Neural progenitor cell (in vitro differentiated cells): ENCODE results near the gene HELZ2. TPM values are rescaled to one million over a fixed set of nuclear protein-coding genes. Genes with fewer than 3 reads are reported as not detected.

Experiments used
- DNase-seq: peaks from one replicate; pipeline ENCODE4 v3.0.0-alpha.2; 2016; ENCODE audit warnings: low spot score
- H2AFZ ChIP-seq: fragments of 200-600 bp; sonication (generic); replicated peaks from 2 replicates; pipeline ENCODE4 v1.6.1; 2016; ENCODE audit warnings: antibody characterized with exemption
- H3F3A ChIP-seq: fragments of 200-600 bp; sonication (generic); 2 replicates; pipeline ENCODE4 v1.6.1; 2016; ENCODE audit warnings: antibody characterized with exemption, low read depth
- H3K27ac ChIP-seq: fragments of 200-600 bp; sonication (generic); 2 replicates; pipeline ENCODE4 v1.5.1; 2016; ENCODE audit warnings: mild to moderate bottlenecking
- H3K27me3 ChIP-seq: fragments of 200-600 bp; sonication (generic); 2 replicates; pipeline ENCODE4 v1.6.1; 2016; ENCODE audit warnings: mild to moderate bottlenecking, moderate library complexity
- H3K36me3 ChIP-seq: fragments of 200-600 bp; sonication (generic); 2 replicates; pipeline ENCODE4 v1.5.1; 2016
- H3K4me1 ChIP-seq: fragments of 200-600 bp; sonication (generic); 2 replicates; pipeline ENCODE4 v1.6.1; 2016; ENCODE audit warnings: mixed run types
- H3K4me2 ChIP-seq: fragments of 200-600 bp; sonication (generic); 2 replicates; pipeline ENCODE4 v1.6.1; 2016
- H3K4me3 ChIP-seq: fragments of 200-600 bp; sonication (generic); 2 replicates; pipeline ENCODE4 v1.5.1; 2016
- H3K79me2 ChIP-seq: fragments of 200-600 bp; sonication (generic); 2 replicates; pipeline ENCODE4 v1.6.1; 2016; ENCODE audit warnings: low read depth
- H3K9ac ChIP-seq: fragments of 200-600 bp; sonication (generic); 2 replicates; pipeline ENCODE4 v1.6.1; 2016
- H3K9me3 ChIP-seq: fragments of 200-600 bp; sonication (generic); 2 replicates; pipeline ENCODE4 v1.5.1; 2016; ENCODE audit warnings: low read depth
- H4K20me1 ChIP-seq: fragments of 200-600 bp; sonication (generic); 2 replicates; pipeline ENCODE4 v1.6.1; 2016; ENCODE audit warnings: low read depth
- H3K27ac Mint-ChIP-seq: 3 replicates; pipeline ENCODE4 v1.8.0; 2021; ENCODE audit warnings: mixed read lengths
- H3K27me3 Mint-ChIP-seq: 2 replicates; pipeline ENCODE4 v1.8.0; 2022; ENCODE audit warnings: low read depth, mild to moderate bottlenecking, inconsistent platforms, moderate library complexity, mixed read lengths; ENCODE audit not compliant: insufficient read depth
- H3K36me3 Mint-ChIP-seq: 3 replicates; pipeline ENCODE4 v1.8.0; 2021; ENCODE audit warnings: mixed read lengths
- H3K4me1 Mint-ChIP-seq: 3 replicates; pipeline ENCODE4 v1.8.0; 2021; ENCODE audit warnings: mixed read lengths
- H3K4me3 Mint-ChIP-seq: 3 replicates; pipeline ENCODE4 v1.8.0; 2021; ENCODE audit warnings: mild to moderate bottlenecking, moderate library complexity, mixed read lengths
- H3K9me3 Mint-ChIP-seq: 3 replicates; pipeline ENCODE4 v1.8.0; 2020; ENCODE audit warnings: mixed read lengths
- EZH2 ChIP-seq: fragments of 200-600 bp; sonication (generic); IDR thresholded peaks from 2 replicates; pipeline ENCODE4 v1.6.1; 2017; ENCODE audit warnings: antibody characterized with exemption, mild to moderate bottlenecking, moderate library complexity
- EZH2phosphoT487 ChIP-seq: fragments of 200-600 bp; sonication (generic); IDR thresholded peaks from 2 replicates; pipeline ENCODE4 v1.6.1; 2017; ENCODE audit warnings: antibody characterized with exemption
- total RNA-seq: library from RNA; depleted of rRNA; stranded (reverse); fragments of >200 nt; gene quantifications from 2 replicates; pipeline ENCODE4 v1.2.3, GENCODE V29; 2015; ENCODE audit warnings: low replicate concordance
- TF ChIP-seq, protein P1 (sequence below): fragments of 200-600 bp; sonication (generic); IDR thresholded peaks from 2 replicates; pipeline ENCODE4 v1.5.1; 2017; ENCODE audit warnings: antibody characterized with exemption, mild to moderate bottlenecking

HELZ2 gene
- total RNA-seq, 1 donor from 2014 or later: 2.9 TPM

DNA sequence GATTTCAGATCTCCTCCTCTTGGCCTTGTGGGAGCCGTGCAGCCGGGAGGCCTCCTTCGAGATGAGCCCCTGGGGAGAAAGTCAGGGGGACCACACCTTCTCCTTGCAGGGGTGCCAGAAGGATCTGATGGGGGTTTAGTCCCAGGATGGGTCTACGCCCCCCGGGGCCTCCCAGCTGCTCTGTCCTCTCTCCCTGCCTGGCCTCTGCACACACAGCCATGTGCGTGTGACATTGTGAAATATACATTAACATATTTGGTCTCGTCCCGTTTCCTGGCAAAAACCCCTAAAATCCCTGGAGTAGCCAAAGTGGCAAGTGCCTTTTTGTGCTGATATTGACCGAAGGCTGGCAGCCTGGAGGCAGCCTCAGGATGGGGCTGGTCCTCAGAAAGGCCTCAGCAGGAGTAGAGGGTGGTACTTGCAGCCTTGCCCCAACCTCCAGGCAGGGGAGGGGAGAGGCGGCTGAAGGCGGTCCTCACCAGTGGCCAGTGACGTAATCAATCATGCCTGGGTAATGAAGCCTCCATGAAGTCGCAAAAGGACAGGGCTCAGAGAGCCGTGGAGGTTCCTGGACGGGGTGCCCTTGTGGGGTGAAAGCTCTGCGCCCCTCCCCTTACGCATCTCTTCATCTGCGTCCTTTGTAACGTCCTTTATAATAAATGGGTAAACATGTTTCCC, 5.1 kb upstream of the HELZ2 start:
- H3K4me2 ChIP-seq: no peak overlapping the region
- H3K4me3 Mint-ChIP-seq: no peak overlapping the region
- no peaks in the 10 kb centered on the region for H3K9me3 ChIP-seq
- H3K27ac ChIP-seq: no peak overlapping the region
- H3K27me3 ChIP-seq: no peaks in the 10 kb centered on the region
- TF ChIP-seq EZH2phosphoT487 (no peak), EZH2 (no peak)
- TF ChIP-seq, protein P1, sequence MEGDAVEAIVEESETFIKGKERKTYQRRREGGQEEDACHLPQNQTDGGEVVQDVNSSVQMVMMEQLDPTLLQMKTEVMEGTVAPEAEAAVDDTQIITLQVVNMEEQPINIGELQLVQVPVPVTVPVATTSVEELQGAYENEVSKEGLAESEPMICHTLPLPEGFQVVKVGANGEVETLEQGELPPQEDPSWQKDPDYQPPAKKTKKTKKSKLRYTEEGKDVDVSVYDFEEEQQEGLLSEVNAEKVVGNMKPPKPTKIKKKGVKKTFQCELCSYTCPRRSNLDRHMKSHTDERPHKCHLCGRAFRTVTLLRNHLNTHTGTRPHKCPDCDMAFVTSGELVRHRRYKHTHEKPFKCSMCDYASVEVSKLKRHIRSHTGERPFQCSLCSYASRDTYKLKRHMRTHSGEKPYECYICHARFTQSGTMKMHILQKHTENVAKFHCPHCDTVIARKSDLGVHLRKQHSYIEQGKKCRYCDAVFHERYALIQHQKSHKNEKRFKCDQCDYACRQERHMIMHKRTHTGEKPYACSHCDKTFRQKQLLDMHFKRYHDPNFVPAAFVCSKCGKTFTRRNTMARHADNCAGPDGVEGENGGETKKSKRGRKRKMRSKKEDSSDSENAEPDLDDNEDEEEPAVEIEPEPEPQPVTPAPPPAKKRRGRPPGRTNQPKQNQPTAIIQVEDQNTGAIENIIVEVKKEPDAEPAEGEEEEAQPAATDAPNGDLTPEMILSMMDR: no peak
- H3K4me1 Mint-ChIP-seq: peaks cover 16% of the 10 kb centered on the region
- H2AFZ ChIP-seq: no peak overlapping the region
- no peaks in the 10 kb centered on the region for H3K9me3 Mint-ChIP-seq
- peaks cover 7% of the 10 kb centered on the region for H3K27me3 Mint-ChIP-seq
- H3K27ac Mint-ChIP-seq: no peak overlapping the region
- H3K4me3 ChIP-seq: no peak overlapping the region
- H3K9ac ChIP-seq: no peak overlapping the region
- peaks cover 7% of the 10 kb centered on the region for H3F3A ChIP-seq
- H3K4me1 ChIP-seq: no peaks in the 10 kb centered on the region
- H3K36me3 Mint-ChIP-seq: no peaks in the 10 kb centered on the region
- no peaks in the 10 kb centered on the region for H4K20me1 ChIP-seq
- H3K36me3 ChIP-seq: no peaks in the 10 kb centered on the region
- no peak for DNase-seq
- H3K79me2 ChIP-seq: no peaks in the 10 kb centered on the region

DNA sequence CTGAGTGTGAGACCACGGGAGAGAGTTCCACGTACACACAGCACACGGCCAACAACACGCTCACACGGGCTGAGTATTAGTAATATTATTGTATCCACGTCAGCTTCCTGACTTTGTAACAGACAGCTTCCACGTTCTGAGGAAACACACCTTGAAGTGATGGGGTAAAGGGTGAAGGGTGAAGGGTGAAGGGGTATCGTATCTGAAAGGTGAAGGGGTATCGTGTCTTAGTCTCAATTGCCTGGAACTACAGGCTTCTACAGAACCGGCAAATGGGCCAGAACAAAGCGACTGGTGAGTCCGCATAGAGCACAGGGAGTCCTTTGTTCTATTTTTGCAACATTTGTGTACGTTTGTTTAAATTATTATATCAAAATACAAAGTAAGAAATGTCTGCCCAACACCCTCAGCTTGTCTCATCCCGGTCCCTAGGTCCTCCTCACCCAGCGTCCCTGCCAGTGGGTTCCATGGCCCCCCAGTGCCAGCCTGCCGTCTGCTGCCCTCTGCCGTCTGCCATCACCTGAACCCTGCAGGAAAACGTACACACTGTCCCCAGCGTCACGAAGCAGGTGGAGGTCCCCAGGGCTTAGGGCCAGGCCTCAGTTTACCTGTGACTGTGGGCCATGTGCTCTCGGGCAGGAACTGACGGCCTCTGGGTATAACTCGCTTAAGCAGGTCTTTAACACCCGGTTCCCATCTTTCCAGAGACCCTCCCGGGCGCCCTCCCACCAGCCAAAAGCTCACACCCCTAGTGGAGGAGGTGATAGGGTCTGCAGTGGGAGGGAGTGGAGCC, 4.4 kb upstream of the HELZ2 start:
- peak overlapping the region; percentile 84 for H3K27ac Mint-ChIP-seq
- peaks cover 16% of the 10 kb centered on the region for H3K4me1 Mint-ChIP-seq

DNA sequence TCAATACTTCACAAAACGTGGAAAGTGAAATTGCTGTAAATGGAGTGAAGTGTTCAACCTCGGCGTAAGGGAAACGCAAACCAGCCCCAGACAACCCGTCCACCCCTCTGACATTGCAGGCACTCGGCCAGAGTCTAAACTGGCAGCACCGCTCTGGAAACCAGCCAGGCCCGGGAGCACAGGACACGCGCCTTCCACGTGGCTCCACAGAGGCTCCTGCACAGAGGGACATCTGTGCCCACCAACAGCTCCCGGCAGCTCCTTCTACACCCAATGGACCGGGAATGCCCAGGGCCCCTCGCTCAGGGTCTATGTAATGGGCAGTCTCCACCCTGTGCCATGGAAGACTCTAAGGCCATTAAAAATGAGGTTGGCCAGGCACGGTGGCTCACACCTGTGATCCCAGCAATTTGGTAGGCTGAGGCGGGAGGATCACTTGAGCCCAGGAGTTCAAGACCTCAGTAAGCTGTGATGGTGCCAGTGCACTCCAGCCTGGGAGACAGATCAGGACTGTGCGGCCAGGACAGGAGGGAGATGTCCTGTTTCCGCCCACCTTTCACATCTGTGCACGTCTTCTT, 3.4 kb upstream of the HELZ2 start:
- no peaks in the 10 kb centered on the region for H3K36me3 ChIP-seq
- no peak for DNase-seq
- H3K27me3 ChIP-seq: peaks cover 9% of the 10 kb centered on the region
- H3K4me2 ChIP-seq: no peak overlapping the region
- Mint-ChIP-seq H3K27ac (no peak overlapping the region), H3K4me3 (no peak overlapping the region), H3K4me1 (peaks cover 8% of the 10 kb centered on the region), H3K27me3 (peaks cover 7% of the 10 kb centered on the region), H3K36me3 (no peaks in the 10 kb centered on the region), H3K9me3 (no peaks in the 10 kb centered on the region)
- no peak overlapping the region for H3K27ac ChIP-seq
- H3K4me1 ChIP-seq: no peaks in the 10 kb centered on the region
- H3K9me3 ChIP-seq: no peaks in the 10 kb centered on the region
- no peaks in the 10 kb centered on the region for H4K20me1 ChIP-seq
- no peak overlapping the region for H3K4me3 ChIP-seq
- H2AFZ ChIP-seq: no peak overlapping the region
- H3K79me2 ChIP-seq: no peaks in the 10 kb centered on the region
- peaks cover 7% of the 10 kb centered on the region for H3F3A ChIP-seq
- H3K9ac ChIP-seq: no peak overlapping the region
- TF ChIP-seq, protein P1: no peak
- TF ChIP-seq EZH2 (no peak), EZH2phosphoT487 (no peak)

More for the DNA sequence above, 4.4 kb upstream of the HELZ2 start:
- Mint-ChIP-seq H3K9me3 (no peaks in the 10 kb centered on the region), H3K4me3 (no peak overlapping the region), H3K27me3 (peaks cover 7% of the 10 kb centered on the region), H3K36me3 (no peaks in the 10 kb centered on the region)
- Histone ChIP-seq H3F3A (peaks cover 7% of the 10 kb centered on the region), H3K4me1 (no peaks in the 10 kb centered on the region), H3K36me3 (no peaks in the 10 kb centered on the region), H2AFZ (no peak overlapping the region), H3K4me3 (no peak overlapping the region), H3K4me2 (no peak overlapping the region), H3K27ac (no peak overlapping the region), H3K9ac (no peak overlapping the region), H3K9me3 (no peaks in the 10 kb centered on the region), H3K27me3 (peaks cover 3% of the 10 kb centered on the region), H4K20me1 (no peaks in the 10 kb centered on the region), H3K79me2 (no peaks in the 10 kb centered on the region)
- DNase-seq: no peak
- TF ChIP-seq, protein P1: no peak
- no peak for TF ChIP-seq EZH2
- no peak for TF ChIP-seq EZH2phosphoT487
